HEK293 (cell line): Measurements from ENCODE around the gene CNNM1.

Experiments used
- CTCF ChIP-seq: fragments of 450-650 bp; formaldehyde crosslinking; IDR thresholded peaks from 2 replicates; pipeline ENCODE4 v1.5.1; 2016; ENCODE audit warnings: missing biosample characterization, missing genetic modification characterization
- SETDB1 ChIP-seq: IDR thresholded peaks from one replicate; pipeline ENCODE4 v1.6.1; 2017; ENCODE audit warnings: mild to moderate bottlenecking, low read length, moderate library complexity, mixed read lengths; ENCODE audit not compliant: insufficient read length
- ZFP3 ChIP-seq: fragments of 450-650 bp; formaldehyde crosslinking; IDR thresholded peaks from 2 replicates; pipeline ENCODE4 v1.5.1; 2016; ENCODE audit warnings: low read depth, missing biosample characterization, missing genetic modification characterization
- ZNF837 ChIP-seq: fragments of 450-650 bp; formaldehyde crosslinking; IDR thresholded peaks from 2 replicates; pipeline ENCODE4 v1.5.1; 2016; ENCODE audit warnings: missing biosample characterization, missing genetic modification characterization

- TF ChIP-seq ZFP3 (no peak), ZNF837 (no peak), CTCF (tag by site-specific recombination) (no peak), SETDB1 (no peak)
Observed at GRCh38 chr10:99365311-99365710, 36.2 kb downstream of the CNNM1 start.
